SKM-1 (cell line): ENCODE measurements around the gene INPP5A.

Experiments
- DNase-seq: peaks from one replicate; lab custom pipeline; 2025; ENCODE audit not compliant: unreplicated experiment; lab: John Stamatoyannopoulos, UW

Gene INPP5A

DNA sequence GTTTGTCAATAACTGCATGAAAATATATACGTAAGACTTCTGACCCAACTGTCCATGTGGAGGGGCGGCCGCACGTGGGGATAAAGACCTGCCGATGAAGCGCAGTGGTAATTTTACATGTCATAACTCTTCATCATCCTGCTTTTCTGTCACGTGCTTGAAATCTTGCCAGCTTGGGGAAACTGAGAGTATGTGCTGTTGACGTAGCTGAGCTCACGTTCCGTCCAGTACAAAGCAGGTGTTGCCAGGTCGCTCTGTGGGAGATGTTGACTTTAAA, 105.1 kb downstream of the INPP5A start:
- no peak for DNase-seq

- DNase-seq, result no peak
These were observed 106.3 kb downstream of the INPP5A start for GRCh38 chr10:132643709-132644526.

- no peak for DNase-seq
These were observed 107.1 kb downstream of the INPP5A start for GRCh38 chr10:132644527-132645246.

GRCh38 chr10:132645247-132645530, 107.6 kb downstream of the INPP5A start:
- DNase-seq, result no peak

DNA sequence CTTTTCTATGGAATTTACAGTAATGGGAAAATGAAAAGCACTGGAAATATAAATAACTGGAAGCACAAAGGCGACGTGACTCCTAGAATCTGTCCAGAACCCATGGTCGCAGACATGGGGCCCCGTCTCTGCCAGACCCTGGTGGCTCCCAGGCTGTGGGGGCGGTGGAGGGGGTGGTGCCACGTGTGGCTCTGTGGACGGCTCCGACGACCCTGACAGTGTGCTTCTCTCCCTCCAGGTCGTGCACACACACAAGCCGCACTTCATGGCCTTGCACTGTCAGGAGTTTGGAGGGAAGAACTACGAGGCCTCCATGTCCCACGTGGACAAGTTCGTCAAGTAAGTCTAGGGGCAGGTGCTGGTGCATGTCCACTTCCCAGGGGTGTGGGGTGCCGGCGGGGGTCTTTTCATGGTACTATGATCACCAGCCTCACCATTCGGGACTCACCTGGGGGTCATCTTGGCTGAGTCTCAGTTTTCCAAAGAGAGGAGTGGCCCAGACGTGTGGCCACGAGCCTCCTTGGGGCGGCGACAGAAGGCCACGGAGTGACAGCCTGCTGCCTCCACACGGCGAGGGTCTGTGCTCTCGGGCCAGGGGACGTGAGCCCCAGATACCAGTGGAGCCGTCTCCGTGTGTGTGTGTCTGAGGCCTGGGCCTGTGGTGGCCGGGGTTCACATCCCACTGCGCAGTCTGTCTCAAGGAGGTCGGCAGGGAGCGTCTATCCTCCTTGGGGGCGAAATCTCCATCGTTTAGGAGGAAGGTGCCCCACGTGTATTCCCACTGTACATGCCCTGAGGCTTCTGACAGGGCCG, 108.2 kb downstream of the INPP5A start:
- DNase-seq, result no peak

DNA sequence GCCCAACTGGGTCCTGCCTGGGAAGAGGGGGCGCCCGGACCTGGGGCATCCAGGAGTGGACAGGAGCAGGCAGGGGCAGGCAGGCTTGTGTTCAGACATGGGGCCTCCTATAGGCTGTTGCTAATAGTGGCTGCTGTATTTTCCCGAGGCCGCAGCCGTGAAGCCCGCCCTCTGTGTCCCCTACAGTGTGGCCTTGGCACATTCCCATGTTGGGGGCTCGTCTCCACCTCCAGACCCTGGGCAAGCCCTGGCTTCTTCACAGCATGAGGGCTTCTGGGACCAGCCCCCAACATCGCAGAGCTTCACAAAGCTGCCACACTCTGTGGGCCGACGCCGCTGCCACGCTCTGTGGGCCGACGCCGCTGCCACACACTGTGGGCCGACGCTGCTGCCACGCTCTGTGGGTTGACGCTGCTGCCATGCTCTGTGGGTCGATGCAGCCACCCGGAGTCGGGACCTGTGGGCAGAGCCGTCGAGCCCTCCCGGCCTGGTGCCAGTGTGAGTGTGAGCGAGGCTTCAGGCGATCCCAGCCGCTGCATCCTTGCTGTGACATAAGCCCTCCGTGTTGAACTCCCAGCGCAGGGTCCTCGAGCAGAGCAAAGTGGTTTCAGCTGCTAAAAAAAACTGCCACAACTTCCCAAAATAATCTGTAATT, 109.0 kb downstream of the INPP5A start:
- DNase-seq, result no peak

DNA sequence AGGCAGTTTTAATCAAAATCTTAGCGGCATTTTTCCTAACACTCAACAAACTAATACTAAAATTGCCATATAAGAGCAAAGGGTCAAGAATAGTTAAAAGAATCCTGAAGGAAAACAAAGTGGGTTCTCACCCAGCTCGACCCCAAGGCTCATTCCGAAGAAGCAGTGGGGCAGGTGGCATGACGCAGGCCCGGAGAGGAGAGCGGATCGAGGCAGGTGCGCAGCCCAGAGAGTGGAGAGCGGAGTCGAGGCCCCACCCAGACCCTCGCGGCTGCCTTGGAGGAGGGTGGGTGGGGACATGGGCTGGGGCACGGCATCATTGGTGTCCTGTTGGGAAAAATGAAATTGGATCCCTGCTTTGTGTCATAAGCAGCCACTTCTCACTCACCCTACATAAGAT, 109.8 kb downstream of the INPP5A start:
- no peak for DNase-seq

DNA sequence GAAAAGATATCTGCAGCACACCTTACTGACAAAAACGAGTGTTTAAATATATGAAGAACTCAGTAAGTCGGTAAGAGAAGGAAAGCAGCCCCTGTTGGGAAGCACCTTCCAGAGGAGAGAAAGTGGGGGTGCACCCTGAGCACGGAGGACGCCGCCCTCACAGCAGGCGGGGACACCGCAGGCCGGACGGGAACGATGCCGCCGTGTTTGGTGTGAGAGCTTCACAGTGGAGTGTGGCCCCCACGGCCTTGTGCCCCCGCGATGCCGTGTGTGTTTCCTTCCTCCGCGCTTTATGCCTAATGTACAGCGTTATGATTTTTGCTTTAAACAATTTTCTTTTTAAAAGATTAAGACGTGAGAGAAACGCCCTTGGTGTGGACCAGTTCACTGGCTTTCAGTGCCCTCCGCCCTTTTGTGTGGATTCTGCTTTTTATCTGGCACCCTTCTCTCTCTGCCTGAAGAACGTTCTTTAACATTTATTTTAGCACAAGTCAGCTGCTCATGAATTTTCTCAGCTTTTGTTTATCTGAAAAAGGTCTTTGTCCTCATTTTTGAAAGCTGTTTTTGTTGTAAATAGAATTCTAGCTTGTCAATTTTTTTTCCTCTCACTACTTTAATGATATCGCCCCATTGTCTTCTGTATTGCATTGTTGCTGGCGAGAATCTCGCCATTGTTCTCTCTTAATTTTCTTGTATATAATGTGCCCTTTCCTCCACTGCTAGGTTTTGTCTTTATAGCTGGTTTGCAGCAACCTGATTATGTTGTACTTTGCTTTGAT, 110.7 kb downstream of the INPP5A start:
- no peak for DNase-seq

GRCh38 chr10:132648851-132649528, 111.4 kb downstream of the INPP5A start:
- no peak for DNase-seq

GRCh38 chr10:132649651-132650360, 112.2 kb downstream of the INPP5A start:
- no peak for DNase-seq

GRCh38 chr10:132650611-132651250, 113.1 kb downstream of the INPP5A start:
- DNase-seq, result no peak

GRCh38 chr10:132651511-132652029, 114.0 kb downstream of the INPP5A start:
- DNase-seq, result no peak

GRCh38 chr10:132652446-132652845, 114.9 kb downstream of the INPP5A start:
- DNase-seq, result no peak

DNA sequence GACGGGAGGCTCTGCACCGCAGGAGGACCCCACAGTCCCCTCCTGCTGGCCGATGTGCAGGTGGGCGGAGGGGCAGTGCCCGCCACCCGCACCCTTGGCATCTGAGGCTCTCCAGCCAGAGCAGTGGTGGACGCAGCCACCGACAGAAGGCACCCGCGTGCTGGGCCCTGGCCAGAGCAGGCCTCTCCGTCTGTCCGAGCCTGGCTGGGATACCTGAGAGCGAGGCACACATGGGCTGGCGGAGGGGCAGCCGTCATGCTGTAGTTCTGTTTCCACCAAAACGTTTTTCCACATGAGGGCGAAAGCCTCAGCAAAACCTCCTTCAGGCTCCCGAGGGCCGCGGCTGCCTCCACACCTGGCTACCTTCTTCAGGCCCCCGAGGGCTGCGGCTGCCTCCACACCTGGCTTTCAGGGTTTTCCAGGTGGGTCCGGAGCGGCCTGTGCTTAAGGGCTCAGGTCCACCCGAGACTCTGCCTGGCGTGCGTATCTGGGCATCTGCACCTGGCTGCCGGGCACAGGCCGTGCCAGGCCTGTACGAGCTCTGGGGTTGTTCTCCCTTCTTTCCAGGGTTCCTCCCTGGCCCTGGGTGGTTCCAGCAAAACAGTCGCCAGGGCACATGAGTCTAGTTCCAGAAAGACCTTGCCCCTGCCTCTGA, 115.5 kb downstream of the INPP5A start:
- DNase-seq, result no peak

GRCh38 chr10:132653721-132654120, 116.1 kb downstream of the INPP5A start:
- no peak for DNase-seq

DNA sequence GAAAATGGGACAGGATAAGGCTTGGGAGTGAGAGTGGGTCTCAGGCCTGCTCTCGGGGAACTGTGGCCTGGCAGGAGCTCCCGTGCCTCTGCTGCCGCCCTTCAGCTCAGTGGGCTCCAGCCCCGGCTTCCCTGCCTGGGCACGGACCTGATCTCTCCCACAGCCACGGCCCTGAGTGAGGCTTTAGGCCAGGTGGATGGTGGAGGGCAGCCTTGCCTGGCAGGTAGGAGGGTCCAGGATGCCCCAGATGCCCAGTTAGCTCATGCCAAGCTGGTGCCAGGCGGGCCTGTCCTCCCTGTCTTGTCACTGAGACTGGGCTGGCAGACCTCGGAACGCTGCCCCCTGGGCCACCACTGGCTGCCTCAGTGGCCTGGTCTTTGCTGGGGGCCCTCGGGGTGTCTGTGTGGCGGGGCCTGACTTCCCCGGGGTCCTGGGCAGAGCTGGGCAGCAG, 116.6 kb downstream of the INPP5A start:
- DNase-seq, result no peak

DNA sequence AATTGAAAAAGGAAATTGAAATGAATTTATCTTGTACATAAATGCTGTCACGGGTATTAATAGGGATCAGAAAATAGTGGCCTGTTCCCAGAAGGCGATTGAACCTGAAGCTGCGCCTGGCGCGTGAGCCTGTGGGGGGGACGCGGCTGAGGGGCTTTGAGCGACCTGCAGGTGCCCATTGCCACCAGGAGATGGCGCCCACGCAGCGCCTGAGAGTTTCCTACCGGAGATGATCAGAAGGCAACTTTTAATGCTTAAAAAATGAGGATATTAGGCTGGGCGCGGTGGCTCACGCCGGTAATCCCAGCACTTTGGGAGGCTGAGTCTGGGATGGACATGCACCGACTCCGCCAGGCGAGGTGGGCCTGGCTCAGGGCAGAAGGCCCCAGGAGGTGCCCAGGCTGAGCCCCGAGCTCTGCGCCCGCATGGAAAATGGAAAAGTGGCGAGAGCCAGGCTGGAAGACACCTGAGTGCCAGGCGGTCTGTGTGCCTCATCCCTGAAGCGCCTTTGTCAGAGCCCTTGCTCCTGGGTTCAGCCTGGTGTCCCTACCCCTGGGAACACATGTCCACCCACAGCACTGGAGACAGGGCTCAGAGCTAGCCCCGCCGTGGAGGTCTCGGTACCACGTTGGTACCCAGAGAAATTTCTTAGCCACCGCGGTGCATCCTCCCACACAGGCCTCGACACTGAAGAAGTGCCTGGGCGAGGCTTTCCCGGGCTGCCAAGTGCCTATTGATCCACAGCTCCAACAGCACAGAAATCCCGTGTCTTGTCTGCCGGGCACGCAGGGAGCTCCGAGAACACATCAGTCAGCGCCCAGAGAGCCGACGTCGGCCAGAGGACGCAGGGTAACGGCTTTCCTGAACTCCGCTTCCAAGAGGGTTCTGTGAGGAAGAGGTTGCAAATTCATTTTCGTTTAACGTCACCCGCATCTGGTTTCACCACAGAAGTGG, 117.4 kb downstream of the INPP5A start:
- DNase-seq, result no peak
